DMS53 treated with DMSO at 0.1 percent for 48 hours (cell line): ENCODE data around the gene ELK3.
A peak's percentile ranks its signal among the peaks of the same experiment; 100 is the strongest.

ENCODE experiments used
- DNase-seq: peaks from one replicate; lab custom pipeline; 2025; ENCODE audit not compliant: unreplicated experiment; lab: John Stamatoyannopoulos, UW

ELK3 gene

DNA sequence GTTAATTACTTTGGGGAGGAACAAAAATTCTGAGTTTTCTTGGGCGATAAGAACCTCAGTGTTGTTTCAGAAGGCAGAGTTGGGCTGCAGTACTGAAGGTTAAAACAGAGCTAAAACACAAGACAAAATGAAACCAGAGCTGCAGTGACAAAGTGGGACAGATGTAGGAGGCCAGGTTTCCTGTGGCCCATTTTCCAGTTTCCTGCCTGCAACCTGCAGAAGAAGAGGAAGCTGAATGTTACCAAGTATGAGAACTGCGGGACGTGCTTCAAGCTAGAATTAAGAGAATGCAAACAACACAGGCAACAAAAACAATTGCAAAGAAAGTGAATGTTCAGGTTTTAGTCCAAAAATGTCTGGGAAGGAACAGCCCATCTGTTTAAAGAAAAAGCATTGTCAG, 17.8 kb downstream of the ELK3 start:
- no peak for DNase-seq

DNA sequence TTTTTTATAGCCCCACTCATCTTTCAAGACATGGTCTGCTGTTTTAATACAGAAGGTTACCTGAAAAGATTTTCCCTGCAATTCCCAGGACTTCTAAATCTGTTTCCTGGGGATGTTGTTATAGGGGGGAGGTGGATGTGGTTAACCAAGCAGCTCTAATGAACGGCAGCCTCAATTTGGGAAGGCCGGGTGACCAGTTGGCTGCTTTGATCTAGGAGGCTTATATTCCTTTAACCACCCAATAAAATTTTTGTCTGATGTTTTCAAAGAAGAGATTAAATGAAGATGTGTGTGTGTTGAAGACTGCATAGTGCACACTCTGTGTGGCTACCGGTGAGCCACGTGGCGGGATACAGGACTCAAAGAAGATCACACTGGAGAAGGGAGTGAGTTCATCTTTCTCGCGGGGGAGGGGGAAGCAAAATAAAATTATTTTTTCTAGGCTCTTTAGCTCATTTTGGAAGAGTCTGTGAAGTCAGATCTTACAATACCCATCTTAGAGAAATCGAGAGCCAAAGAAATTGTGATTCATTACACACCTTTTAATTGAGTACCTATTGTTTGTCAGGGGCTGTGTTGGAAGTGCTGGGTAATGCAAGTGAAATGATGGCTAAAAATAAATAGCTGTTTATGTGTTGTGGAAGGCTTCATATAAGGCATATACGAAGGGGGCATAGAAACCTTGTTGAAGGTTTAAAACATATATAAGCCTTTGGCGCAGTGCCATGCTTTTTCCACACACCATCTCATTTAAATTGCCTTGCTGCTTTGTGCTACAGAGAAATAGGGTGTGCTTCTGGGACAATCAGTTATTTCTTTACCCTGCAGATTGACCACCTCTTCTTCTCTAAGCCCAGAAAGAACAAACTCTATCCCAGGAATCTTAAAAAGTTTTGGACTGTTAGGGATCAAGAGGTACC, 18.5 kb downstream of the ELK3 start:
- no peak for DNase-seq

DNA sequence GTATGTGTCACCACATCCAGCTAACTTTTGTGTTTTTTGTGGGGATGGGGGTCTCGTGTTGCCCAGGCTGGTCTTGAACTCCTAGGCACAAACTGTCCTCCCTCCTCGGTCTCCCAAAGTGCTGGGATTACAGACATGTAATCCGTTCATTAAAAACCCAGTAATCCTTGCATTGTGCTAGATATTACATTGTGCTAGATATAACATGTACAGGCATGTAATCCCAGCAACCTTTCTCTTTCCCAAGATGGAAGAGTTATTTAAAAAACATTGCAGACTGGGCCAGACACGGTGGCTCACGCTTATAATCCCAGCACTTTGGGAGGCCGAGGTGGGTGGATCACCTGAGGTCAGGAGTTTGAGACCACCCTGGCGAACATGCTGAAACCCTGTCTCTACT, 19.7 kb downstream of the ELK3 start:
- DNase-seq, result no peak

DNA sequence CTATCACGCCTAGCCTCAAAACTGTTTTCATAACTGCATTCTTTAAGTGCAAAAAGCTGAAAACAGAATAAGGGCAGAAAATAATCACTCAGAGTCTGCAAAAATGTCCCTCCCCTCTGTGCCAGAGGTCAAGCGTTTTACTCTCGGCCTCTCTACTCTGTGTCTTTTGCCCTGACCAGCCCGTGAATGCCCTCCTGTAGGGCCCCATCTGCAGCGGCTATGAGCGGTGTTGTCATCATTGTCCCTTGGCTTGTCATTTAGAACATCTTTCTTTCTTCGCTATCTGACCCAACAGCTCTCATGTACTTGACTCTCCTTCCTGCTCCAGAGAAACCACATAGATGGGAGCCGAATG, 21.7 kb downstream of the ELK3 start:
- no peak for DNase-seq

DNA sequence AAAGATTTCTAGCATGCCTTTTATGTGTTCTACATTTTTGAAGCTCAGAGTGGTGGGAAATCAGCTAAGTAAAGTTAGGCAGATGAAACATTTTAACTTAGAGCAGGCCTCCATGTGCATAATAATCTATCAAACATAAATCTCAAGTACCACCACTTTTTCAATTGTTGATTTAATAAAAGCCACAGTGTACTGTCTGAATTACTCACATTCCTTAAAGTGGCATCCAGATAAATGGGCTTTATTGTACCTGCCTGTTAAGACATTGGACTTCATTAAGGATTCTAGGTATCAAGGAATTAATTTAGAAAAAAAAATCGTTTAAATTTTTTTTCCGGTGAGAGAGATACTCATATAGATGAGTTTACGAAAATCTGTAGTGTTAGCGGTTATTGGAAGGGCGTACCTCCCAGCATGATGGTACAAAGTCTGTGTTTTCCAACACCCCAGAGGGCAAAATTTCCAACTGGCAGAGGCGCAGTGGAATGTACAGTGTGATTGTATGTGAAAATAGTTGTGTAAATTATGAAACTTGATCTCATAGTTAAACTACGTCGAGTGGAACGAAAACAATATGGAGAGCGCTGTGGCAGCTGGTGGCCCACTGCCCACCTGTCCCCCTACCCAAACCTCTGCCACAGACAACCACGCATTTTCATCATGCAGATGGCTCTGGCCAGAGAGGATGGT, 25.0 kb downstream of the ELK3 start:
- peak; percentile 74 for DNase-seq

DNA sequence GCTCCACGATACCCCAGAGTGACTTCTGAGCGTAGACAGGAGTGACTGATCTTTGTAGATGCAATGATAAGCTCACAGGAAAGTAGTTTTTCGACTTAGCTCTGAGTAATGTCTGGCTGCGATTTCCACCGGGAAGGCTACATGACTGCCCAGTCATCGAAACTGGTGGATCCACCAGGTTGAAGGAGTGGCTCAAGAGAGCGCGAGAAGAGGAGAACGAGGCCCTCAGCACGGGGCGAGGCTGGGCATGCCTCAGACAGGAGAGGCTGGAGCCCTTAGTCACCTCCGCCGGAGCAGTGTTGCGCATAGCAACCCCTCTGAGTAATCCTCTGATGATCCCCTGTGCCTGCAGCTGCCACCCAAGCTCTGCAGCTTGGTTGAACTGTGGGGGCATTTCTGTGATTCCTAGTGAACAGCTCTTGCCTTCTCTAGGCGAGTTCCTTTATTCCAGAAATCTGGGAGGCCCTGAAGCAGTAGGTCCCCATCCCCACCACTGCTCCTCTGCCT, 25.6 kb downstream of the ELK3 start:
- peak; percentile 97 for DNase-seq

DNA sequence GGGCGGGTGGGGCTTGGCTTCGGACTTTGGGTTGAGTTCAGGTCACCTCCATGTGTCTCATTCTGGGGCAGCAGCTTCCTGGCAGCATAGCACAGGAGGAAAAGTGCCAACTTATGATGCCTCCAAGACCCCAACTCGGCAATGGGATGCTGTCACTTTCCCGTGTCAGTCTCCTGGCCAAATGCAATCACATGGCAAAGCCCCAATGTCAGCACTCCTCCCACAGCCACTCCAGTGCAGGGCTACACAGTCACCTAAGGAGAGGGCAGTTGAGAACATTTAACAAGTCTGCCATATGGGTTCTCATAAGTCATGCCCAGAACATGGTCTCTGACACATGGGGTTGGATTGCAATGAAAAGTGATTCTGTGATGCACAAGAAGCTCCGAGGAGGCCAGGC, 26.7 kb downstream of the ELK3 start:
- no peak for DNase-seq

DNA sequence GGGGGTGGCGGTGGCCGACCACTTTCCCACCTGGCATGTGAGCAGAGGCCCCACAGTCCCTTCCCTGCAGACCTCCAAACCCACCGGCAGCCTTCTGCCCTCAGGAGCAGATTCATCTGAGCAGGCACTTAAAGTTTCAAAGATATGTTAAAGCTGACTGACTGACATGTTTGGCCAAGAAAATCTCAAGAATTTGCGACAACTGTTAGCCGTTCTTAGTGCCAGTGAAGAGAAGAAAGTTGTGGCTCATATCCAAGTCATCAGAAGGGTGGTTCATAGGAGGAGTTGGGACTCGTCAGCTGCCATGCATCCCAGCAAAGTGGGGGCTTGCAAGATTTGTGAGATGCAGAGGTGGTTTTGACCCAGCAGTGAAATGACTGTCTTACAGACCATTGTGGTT, 27.2 kb downstream of the ELK3 start:
- no peak for DNase-seq

DNA sequence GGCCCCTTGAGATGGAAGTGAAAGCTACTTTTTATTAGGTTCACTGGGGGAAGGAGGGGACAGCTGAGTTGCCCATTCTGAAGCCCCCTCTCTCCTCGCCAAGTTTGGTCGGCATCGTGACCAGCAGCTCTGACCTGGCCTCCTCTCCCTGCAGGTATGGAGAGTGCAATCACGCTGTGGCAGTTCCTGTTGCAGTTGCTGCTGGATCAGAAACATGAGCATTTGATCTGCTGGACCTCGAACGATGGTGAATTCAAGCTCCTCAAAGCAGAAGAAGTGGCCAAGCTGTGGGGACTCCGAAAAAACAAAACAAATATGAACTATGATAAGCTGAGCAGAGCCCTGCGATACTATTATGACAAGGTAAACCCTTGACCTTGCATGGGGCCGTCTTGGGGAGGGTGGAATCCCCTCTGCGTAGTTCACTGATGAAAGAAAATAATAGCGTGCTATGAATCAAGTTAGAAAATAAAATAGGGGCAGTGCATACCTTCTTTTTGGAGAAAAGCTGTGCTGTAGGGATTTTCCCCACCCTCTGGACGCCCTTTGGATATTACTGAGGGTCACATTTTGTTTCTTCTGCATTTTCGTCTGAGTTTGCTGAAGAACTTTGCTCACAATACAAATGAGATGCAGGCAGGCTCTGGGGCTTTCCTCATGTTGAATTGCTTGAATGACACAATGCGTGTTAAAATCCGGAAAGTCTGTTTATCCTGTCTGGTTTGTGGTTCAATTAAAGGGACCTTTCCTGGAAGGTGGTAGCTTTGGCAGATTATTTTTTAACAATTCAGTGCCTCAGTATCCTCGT, 29.4 kb downstream of the ELK3 start:
- no peak for DNase-seq

DNA sequence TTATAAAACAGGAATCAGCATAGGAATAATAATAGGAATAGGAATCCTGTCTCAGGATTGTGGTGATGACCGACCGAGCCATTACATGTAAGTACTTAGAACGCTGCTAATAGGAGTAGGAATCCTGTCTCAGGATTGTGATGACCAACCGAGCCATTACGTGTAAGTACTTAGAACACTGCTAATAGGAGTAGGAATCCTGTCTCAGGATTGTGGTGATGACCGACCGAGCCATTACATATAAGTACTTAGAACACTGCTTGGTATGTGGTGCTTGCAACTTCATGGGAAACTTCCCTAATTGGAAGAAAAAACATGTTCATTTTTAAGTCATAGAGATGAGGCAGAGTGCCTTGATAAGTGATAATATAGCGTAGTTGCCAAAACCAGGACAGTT, 30.0 kb downstream of the ELK3 start:
- DNase-seq, result no peak

DNA sequence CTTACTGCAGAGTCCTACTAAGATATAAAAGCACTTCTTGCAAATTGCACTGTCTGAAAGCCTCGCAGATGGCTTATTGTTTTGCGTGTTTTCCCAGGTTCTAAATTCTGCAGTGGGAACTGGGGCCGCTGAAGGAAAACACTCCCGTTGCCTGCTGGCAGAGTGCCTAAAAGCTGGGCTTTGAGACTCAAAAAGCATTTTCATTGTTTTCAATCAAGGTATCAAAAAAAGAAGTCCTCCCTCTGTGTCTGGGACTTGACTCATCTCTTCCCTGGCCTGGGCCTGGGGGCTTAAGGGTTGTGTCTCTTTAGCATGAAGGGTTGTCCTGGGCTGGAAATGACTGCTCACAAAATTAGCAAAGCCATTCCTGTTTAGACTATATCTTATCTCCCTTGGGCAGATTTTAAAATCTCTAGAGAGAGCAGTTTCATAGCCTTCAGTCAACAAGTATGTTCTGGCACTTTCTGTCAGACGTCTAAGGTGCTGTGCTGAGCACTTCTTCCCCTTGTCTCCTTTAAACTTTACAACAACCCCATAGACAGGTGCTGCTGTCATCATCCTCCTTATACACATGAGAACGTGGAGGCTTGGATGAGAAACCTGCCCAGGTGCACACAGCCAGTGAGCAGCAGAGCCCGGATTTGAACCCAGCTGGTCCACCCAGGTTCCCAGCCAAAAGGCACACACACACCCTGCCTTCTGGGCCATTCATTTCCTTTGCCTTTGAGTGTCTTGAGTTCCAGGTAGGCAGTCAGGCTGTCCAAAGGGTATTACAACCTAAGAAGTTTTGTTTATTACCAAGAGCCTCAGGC, 31.1 kb downstream of the ELK3 start:
- DNase-seq, result no peak

DNA sequence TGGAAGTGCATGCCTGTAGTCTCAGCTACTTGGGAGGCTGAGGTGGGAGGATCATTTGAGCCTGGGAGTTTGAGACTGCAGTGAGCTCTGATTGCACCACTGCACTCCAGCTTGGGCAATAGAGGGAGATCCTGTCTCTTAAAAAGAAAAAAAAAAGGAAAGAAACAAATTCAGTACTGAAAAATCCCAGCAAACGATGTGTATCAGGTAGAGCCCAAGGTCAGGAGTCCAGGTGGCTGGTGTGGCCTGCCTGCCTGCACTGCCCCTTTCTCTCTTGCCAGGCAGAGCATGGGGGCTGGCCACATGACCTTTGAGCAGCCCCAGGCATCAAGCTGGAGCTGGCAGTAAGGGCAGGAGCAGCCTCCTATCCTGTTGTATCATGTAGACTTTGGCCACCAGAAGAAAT, 31.8 kb downstream of the ELK3 start:
- DNase-seq, result no peak

DNA sequence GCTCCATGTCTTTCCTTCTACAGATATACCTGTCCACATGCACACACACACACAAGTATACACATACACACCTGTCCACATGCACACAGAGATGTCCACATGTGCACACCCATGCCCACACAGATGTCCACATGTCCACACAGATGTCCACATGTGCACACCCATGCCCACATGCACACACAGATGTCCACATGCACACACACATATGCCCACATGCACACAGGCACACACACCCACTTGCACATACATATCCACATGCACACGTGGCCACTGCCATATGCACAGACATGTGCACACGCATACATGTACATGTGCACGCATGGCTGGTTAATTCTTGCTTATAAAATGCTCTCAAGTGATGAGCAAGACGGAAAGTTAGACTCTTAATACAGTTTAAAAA, 32.2 kb downstream of the ELK3 start:
- no peak for DNase-seq

DNA sequence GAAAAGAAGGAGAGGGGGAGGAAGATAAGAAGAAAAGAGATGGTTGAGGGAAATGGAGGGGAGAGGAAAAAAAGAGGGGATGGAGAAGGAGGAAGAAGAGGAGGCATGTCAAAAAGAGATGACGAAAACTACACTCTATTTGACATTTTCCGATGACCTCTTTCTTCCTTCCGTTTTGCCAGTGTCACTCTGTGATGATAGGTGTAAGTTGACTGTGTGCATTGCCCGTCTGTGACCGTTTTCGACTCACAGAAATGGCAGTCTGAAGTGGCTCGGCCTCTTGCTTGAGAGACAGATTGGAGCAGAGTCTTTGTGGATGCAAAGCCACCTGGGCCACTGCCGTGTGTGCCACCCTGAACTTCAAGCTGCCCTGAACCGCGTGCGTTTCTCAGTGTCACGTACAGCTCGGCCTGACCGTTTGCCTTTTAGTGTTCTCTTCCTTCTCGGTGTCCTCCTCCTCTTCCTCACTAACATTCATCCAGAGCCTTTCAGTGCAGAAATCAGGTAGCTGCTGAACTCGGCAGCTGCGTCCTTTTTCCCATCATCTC, 32.7 kb downstream of the ELK3 start:
- DNase-seq, result no peak

DNA sequence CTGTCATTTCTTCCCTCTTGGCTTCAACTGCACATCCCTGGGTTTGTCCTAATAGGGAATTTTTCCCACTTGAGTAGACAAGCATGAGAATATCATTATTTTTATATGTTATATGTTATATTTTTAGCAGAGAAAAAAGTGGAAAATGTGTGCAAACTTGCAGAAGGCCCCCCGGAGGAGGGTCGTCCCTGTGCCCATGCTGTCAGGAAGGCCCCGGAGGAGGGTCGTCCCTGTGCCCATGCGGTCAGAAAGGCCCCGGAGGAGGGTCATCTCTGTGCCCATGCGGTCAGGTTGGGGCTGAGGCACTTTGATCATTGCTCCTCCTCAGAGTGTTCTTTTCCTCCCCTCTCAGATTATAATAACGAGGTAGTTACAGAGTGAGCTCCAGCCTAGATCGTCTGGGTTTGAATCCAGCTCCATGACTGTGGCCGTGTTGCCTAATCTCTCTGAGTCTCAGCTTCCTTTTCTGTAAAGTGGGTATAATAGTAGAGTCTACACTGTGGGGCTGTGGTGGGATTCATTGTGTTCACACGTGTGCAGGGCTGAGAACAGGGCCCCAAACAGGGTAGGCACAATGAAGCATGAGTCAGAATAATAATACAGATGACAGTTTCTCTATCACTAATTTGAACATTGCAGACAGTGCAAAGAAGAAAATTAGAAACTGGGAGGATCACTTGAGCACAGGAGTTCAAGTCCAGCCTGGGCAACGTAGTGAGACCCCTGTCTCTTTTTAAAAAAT, 33.4 kb downstream of the ELK3 start:
- no peak for DNase-seq

DNA sequence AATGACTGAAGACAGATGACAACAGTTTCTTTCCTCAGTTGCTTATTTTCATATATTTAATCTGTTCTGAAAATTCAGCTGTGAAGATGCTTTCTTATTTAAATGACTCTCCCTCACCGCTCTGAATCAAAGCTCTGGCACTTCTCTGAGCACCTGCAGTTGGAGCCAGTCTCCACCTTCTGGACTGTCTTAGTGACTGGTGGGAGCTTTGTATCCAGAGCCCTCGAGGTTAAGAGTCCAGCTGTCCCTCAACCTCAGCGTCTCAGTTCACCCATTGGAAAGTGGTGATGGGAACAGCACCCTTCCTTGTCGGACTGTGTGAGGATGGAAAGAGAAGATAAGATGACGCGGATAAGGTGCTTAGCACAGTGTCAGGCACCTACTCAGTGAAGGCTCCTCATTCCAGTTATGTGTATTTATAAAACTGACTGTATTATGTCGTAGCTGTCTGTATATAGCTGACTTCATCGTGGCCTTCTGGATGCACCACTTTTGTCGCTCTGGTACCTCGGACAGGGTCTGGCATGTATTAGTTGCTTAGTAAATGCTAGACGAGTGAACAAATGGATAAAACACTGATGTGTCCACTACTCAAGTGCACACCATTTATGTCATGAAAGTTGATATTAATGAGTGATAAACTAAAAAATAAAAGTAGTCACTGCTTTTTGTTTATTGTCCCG, 34.5 kb downstream of the ELK3 start:
- DNase-seq, result no peak

DNA sequence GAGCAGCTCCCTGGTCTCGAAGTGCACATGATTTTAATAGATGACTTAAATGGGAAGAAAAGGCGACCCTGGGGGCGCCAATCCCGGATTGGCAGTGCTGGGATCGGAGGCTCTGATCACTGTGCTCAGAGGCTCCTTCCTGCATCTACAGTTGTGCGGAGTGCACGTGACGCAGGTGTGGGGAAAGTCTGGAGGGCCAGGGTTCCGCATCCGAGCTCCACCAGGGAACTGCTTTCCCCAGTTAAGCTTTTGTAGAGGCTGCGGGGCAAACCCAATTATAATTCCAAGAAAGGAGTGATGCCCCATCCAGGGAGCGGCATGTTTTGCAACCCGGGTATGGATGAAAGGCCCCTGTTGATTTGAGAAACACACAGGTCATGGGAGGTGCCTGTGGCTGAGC, 36.5 kb downstream of the ELK3 start:
- DNase-seq, result no peak

DNA sequence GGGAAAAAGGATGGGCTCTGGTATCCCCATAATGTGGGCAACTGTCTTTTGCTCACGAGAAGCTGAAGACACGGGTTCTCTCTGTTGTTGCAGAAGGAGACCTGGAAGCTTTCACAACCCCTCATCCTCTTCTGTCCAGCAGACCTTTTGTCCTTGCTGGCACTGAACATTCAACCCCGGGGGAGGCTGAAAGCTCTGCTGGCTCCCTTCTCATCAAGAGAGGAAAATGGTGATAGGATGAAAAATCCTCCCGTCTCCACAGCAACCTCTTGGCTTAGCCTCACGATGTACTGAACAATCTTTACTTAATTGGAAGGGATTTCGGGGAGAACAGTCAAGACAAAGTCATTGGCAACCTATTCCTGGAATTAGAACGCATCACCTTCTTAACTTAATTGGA, 39.0 kb downstream of the ELK3 start:
- DNase-seq, result no peak

DNA sequence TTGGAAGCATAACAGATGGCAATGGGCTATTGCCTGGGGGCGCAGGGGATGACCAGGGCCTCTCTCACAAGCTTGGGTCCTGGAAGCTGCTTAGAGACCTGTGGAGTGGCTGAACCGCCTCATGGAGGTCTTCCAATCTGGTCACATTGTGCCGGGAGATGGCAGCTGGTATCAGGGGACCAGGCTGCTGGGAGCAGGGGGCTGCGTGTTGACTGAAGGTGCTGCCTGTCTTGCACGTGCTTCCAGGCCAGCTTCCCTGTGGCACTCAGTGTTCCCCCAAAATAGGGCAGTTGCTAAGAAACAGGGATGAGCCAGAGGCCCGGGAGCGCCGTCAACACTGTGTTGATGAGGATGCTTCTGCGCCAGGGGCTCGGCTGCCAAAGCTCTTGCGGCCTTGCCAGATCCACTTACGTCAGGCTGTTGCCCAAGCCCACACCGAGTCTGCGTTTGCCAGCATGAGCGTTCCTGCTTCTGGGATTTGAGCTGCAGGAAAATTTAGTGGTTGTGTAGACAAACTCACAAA, 39.8 kb downstream of the ELK3 start:
- no peak for DNase-seq
